NCI-H1694 (cell line): ENCODE results near the gene PCBP1.
A peak's percentile ranks its signal among the peaks of the same experiment; 100 is the strongest.
"Not testable (repeated sequence)": the region's sequence is repeated elsewhere in the genome, so short reads cannot be mapped to it uniquely, and the experiment has no call there.

Experiments
- DNase-seq: peaks from one replicate; lab custom pipeline; 2025; lab: John Stamatoyannopoulos, UW

Gene PCBP1

DNA sequence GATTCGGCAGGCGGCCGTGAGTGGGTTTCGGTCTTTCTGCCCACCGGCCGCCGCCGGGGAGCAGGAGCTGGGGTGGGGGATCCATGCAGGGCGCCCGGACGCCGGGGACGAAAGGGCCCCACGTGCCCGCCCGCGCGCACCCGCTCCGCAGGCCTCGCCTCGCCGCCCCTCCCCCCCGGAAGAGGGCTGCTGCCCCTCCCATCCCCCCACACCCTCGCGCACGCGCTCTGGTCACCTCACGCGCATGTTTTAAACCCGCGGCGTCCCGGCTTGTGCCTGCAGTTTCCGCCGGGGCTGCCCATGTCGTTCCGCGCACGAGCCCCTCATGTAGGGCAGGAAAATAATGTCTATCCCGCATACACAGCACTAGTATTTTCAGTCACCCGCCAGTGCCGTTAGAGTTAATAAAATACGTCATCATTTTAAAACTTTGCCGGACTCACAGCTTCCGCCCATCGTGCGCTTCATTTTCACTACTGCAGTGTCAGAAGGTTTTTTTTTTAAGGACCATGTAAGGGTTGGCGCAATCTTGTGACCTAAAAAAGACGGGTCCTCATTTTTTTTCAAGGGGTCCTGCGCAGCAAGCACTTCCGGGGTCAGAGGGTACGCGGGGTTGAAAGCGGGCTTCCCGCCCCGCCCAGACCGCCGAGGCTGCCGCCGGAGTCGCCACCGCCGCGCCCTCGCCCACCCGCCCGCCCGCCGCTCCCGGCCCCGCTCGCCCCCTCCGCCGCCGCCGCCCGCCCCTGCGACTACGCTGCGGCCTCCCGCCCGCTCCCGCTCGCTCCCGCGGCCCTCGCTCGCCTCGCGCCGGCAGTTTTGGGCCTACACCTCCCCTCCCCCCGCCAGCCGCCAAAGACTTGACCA is at the start of gene PCBP1:
Gene PCBP1 (plus strand): TSS at position 640 of the 864 bp plus-strand sequence. CDS start 267 bp downstream, outside the sequence.
- DNase-seq, result peak; percentile 91

DNA sequence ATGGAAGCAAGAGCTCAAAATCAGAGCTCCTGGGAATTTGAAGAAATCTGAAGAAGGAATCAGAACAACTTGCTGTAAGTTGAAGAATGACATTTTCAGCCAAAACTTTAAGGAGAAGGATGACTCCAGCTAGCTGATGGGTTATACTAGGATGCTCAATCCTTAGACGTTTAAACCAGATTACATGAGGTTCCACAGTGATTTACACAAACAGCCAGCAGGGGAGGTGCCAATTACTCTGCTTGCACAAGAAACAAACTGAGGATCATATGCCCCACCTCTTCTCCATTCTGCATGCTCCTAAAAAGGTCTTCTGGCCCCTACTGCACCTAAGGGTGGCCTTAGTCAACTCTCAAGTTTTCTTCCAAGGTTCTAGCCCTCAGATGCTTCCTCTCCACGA is 47.9 kb upstream of the PCBP1 start:
- no peak for DNase-seq

DNA sequence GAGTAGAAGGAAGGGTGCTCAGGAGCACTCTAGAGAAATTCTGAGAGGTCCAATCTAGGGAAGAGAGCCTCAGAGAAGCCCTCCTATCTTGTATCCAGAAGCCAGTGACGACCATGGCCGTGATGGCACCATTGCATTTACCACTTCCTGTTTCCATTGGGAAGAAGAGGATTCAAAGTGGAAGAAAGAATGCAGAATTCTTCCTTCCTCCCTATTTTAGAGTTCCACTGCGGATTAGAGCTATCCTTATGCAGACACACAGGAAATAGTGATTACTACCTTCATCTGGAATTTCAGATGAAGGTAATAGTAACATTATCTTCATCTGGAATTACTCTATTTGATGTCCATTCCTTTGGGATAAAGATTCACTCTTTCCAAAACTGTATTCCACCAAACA is 45.6 kb upstream of the PCBP1 start:
- DNase-seq, result no peak

DNA sequence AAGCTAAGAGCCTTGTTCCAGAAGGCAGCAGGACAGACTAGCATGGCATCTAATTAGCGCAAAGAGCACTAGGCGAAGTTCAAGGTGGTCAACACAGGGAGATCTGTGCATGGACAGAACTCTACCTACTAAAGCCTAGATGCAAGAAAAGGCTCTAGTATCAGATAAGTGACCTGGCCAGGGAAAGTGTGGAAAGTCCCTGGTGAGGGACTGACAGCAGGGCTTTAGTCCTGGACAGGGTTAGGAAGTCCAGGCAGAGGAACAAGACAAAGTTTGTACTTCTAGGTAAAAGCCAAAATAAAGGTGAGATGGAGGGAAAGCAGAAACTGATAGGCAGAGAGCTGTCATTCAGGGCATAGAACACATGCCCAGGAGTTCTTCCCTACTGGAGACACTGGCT is 45.0 kb upstream of the PCBP1 start:
- no peak for DNase-seq

DNA sequence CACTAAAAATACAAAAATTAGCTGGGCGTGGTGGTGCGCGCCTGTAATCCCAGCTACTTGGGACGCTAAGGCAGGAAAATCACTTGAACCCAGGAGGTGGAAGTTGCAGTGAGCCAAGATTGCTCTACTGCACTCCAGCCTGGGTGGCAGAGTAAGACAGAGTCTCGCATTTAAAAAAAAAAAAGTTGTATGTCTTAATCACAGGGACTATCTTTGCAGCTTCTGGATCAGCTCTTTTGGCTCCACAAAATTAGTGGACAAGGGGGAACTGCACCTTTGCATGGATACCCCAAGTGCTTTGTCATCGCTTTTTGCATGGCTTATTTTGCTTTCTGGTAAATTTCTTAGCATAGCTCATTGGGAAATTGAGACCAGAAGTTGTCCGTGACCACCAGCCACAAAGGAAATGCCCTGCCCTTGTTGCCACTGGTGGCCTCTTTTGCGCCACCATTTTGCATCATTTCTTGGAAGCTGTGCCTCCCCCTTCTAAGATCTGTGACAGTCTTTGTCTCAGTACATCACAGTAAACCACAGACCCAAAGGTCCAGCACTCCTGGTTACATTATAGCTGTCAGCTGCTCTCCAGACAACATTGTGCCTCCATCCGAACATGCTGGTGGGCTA is 43.9 kb upstream of the PCBP1 start:
- no peak for DNase-seq

DNA sequence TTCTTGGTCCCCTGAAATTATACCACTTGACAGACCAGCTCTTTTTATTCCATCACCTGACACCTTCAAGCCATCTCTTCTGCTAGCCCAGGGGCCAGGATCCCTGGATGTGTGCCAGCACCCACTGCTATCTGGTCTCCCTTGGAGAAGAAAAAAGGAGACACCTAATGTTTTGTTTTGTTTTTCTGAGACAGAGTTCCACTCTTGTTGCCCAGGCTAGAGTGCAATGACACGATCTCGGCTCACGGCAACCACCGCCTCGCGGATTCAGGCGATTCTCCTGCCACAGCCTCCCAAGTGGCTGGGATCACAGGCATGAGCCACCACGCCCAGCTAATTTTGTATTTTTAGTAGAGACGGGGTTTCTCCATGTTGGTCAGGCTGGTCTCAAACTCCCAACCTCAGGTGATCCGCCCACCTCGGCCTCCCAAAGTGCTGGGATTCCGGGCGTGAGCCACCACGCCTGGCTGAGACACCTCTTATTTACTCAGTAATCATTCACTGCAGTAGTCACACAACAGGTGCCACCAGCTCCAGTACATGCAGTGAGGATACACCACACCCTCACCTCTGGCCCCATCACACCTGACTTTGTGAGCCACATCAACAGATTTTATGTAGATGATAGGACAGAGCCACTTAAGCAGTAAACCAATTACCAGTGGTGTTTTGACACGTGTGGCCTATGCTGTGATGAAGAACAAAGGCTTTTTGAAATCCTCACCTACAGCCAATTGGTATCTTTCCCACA is 42.8 kb upstream of the PCBP1 start:
- DNase-seq, result no peak

DNA sequence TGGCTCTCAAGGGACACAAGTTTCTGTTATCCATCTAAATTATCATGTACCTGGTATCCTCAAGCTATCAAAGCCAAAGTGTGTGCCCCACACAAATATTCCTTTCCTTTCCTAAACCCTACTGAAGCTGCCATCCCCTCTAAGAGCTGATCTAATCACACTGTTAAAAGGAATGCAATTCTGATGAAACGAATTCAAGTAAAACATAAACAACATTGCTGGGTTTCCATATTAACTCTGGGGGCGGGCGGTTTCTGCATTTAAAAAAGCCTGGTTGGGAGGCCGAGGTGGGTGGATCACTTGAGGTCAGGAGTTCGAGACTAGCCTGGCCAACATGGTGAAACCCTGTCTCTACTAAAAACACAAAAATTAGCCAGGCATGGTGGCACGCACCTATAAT is 41.9 kb upstream of the PCBP1 start:
- DNase-seq, result no peak

DNA sequence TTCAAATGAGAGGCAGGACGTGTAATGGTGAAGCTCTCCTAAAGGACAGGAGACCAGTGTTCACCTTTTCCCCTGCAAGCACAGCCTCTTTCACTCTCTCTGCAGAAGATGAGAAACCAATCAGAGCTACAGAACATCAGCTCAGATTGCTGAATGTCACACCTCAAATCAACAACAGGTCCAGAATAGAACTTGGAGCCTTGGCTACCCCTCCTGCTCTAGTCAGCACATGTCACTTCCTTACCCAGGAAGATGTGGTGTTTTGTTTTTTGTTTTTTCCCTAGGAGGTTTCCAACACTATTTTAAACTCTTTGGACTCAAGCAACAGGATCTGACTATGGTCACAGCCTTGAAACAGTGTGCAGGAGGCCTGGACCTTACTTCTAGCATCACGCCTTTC is 41.3 kb upstream of the PCBP1 start:
- no peak for DNase-seq

DNA sequence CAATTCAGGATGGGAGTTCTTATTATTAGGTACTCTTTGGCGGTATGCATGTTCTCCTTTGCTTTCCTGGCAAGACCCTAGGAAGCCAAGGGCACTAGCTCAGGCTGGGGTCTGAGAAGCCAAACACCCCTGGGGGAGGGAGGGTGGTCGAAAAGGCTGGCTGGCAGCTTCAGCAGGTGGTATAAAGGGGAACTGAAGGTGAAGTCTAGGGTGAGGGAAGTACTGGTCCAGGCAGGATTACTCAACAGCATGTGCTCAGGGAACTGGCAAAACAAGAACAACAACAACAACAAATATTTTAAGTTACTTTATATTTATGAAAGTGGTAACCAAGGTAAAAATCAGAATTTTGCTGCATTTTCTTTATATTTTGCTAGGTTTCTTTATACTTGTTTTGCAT is 40.7 kb upstream of the PCBP1 start:
- DNase-seq, result no peak

DNA sequence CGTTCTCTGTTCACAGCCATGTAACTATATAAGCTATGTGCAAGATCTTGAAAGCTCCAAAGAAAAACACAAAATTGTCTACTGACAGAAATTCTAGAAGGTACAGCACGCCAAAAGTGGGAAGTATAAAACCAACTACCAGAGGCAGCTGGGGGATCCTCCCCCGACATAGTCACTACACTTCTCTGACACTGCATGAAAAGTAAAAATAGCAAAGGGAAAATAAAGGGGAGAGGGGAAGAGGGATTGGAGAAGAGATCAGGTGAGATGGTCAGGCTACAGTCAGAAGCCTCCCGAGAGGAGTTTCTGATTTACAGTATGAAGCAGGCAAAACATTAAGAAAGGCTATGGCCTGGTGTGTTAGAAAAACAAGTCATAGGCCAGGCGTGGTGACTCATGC is 39.8 kb upstream of the PCBP1 start:
- DNase-seq, result no peak

DNA sequence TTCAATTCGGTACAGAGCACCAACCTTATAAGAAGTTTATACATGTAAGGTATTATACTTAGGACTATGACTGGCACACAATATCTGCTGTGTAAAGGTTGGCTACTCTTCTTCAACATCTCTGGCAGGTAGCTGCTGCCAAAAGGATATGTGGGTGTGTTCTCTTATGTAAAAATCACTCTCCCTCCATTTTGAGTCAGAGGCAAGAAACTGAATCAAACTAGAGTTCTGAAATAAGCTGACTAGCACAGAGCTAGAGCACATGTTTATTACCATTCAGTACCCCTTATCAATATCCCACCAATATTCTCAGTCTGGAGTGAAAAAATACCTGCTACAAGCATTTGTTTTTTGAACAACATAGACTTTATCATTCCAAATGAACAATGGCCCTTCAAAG is 38.0 kb upstream of the PCBP1 start:
- DNase-seq, result no peak

DNA sequence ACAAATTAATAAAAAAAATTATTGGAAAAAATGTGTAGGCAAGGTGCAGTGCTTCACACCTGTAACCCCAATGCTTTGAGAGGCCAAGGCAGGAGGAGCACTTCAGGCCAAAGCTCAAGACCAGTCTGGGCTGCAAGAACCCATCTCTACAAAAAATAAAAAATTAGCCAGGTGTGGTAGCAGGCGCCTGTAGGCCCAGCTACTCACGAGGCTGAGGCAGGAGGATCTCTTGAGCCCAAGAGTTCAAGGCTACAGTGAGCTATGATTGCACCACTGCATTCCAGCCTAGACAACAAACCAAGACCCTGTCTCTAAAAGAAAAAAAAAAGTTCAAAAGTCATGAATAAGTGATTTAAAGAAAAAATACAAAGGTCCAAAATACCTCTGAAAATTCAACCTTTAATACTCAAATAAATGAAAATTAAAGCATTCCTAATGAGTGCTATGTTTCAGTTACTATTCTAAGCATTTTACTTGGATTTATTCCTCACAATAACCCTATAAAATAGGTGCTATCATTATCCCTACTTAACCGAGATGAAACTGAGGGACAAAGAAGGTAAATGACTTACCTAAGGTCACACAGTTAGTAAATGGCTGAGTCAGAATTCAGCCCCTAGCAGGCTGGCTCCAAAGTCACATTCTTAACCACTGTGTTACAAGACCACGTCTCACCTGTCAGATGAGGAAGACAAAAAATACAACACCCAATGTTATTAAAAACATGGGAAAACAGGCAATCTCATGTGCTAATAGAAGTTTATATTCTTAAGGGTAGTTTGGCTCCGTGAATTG is 36.4 kb upstream of the PCBP1 start:
- no peak for DNase-seq

DNA sequence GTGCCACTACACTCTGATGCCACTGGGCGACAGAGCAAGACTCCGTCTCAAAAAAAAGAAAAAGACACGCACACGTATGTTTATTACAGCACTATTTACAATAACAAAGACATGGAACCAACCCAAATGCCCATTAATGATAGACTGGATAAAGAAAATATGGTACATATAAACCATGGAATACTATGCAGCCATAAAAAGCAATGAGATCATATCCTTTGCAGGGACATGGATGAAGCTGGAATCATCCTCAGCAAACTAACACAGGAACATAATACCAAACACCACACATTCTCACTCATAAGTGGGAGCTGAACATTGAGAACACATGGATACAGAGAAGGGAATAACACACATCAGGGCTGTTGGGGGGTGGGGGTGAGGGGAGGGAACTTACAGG is 32.0 kb upstream of the PCBP1 start:
- DNase-seq, result not testable (repeated sequence)

DNA sequence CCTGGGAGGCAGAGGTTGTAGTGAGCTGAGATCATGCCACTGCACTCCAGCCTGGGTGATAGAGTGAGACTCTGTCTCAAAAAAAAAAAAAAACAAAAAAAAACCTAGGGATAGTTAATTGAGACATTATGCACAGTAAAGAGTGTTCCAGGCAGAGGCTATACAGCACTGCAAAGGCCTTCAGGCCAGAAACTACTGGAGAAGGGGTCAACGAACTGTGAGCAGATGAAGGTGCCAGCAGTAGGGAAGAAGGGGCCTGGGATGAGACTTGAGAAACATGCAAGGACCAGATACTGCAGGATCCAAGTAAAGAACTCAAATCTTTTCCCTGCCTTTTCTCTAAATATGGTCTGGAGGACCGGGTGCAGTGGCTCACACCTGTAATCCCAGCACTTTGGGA is 26.0 kb upstream of the PCBP1 start:
- no peak for DNase-seq

DNA sequence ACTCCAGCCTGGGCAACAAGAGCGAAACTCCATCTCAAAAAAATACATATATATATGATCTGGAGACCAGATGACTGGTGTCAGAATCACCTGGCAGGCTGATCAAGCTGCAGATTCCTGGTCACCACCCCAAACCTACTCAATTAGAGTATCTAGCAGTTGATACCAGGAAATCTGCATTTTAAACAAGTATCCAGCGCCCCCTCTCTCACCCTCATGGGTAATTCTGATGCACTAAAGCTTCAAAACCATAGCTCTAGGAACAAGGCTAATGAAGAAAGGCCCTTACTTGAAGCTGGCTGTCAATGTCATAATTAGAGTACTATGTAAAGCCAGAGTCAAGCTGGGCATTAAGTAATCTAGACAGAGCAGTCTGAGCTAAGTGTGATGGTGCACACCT is 25.0 kb upstream of the PCBP1 start:
- no peak for DNase-seq

DNA sequence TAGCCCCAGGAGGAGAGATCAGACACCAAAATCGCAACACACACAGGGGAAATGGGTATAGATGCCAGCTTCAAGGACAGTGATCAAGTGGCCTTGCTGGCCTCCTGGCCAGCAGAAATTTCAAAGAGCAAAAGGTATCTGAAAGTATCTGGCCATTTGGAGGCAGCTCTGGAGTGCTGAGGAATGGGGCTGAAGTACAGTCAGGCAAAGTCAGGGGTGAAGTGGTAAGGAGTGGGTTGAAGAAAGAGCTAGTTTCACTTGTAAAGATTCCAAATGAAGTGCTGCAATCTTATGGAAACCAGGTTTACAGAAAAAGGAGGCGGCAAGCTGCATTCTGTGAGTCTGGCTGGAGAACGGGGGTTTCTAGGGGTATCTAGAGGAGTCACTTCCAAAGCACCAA is 19.2 kb upstream of the PCBP1 start:
- no peak for DNase-seq

DNA sequence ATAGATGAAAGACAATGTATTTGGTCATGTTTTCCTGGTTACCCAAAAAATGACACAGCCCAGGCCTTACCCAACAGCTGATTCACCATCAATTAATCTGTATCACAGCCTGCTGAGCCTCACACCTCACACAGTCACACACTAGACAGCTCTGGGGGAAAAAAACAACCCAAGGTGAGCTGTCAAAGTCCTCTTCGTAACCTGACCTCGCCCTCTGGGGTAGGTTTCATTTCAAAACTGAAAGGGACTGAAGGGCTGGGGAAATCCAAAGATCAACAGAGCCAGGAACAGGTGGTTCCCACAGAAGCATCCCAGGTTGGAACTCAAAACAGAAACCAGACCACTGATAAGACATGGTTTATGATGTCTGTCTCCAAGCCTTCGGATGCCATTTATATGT is 18.2 kb upstream of the PCBP1 start:
- no peak for DNase-seq

DNA sequence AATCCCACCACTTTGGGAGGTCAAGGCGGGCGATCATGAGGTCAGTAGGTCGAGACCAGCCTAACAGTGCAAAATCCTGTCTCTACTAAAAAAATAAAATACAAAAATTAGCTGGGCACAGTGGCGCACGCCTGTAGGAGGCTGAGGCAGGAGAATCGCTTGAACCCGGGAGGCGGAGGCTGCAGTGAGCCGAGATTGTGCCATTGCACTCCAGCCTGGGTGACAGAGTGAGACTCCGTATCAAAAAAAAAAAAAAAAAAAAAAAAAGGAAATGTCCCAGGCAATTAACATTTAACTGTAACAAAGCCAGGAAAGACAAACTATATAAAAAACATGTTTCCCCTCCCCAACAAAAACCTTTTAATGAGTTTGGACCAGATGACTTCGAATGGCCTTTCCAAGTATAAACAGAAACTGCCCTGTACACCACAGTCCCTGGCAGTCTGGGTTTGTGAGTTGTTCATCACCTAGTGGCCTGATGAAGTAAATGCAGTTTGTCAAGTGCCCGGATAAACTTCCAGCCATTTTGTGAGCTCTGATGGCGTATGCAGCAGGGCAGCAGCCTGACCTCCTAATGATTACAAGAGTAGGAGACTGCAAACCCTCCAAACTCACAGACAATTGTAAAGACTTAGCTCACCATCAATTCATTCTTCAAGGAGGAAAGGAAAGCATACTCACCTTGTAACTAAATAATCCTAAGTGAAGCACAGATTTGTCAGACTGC is 16.6 kb upstream of the PCBP1 start:
- DNase-seq, result peak; percentile 72

DNA sequence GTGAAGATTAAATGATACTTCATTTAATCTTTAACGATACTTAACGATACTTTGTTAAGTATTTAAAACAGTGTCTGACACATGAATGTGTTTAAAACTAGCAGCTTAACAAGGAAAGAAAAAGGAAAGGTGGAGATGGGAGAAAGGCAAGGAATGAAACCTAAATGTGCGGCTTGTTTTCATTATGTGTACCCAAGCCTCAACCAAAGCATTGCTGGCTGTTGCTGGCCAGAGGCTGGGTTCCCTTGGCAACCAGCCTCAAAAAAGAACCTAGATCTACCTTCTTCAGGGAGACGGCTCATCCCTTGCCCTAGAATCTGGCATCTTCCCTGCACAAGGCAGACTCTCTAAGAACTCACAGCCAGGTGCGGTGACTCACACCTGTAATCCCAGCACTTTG is 13.8 kb upstream of the PCBP1 start:
- no peak for DNase-seq

DNA sequence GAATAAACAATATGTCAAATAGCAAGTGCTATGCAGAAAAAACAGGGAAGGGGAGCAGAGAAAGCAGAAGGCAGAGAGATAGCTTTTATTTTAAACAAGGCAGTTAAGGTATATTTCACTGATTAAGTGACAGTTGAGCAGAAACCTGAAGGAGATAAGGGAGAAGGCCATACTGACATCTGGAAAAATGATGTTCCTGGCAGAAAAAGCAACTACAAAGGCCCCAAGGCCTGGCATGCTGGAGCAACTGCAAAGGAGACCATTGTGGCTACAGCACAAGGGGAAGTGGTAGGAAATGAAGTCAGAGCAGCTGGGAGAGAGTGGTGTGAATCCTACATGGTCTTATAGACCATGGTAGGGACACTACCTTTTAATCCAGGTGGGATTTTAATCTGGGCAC is 8.9 kb upstream of the PCBP1 start:
- no peak for DNase-seq

DNA sequence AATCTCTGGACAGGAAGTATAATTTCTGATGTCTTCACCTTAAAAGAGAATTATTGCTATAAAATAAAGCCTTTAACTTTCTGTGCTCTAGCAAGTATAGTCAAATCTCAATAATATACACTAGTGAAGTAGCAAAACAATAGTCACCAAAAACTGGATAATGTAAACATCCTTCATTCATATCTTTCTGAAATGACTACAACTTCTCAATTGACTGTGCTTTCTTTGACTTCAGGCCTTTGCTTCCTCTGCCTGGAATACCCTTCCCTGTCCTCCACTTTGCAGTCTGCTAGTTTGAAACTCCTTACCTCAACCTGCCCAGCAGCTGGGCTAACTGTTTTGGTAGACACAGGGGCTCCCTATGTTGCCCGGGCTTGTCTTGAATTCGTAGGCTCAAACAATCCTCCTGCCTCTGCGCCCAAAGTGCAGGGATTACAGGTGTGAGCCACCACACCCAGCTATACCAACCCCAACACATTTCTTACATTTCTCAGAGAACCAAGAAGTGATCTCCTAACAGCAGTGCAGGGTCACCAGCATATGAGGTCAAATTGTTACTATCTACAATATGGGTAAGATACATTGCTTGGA is 6.6 kb upstream of the PCBP1 start:
- no peak for DNase-seq
